NCI-H774 (cell line): ENCODE data around the gene OTOG.

Experiments
- DNase-seq: peaks from one replicate; lab custom pipeline; 2025; lab: John Stamatoyannopoulos, UW

Gene OTOG

DNA sequence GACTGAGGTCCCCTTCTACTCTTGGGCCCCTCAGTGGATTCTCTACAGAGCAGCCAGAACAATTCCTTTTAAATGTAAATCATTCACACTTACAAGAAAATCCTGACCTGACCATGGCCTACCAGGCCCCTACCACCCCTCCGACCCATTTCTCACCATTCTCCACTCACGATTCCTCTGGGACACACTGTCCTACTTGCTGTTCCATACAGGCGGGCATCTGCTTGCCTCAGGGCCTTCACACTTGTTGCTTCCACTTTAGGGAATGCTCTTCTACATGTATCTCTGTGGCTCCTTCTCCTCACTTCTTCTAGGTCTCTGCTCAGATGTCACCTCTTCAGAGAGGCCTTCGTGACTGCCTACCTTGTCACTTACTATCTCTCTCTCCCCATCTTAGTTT, 6.3 kb upstream of the OTOG start:
- DNase-seq, result no peak

DNA sequence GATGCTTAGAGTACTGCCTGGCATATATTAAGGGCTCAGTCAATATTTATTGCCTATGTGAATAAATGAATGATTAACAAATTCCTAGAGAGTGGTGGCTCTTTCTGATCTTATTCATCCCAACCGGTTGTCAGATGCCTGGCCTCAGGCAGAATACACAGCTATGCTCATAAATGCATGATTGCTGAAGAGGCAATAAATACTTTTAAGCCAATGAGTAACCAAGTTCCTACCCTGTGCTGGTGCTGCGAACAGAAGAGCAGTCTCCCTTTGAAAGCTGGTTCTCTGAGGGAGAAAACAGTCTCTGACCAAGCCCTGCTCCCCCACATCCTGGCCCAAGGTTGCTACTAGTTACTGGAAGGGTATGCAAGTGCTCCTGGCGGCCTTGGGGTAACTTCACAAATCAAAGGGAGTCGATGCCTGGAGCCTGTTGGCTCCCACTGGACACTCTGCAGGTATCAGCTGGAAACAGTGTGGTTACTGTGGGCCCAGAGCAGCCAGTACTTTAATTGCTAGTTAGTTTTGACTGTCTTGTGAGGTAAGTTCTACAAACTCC, 5.7 kb upstream of the OTOG start:
- DNase-seq, result no peak

DNA sequence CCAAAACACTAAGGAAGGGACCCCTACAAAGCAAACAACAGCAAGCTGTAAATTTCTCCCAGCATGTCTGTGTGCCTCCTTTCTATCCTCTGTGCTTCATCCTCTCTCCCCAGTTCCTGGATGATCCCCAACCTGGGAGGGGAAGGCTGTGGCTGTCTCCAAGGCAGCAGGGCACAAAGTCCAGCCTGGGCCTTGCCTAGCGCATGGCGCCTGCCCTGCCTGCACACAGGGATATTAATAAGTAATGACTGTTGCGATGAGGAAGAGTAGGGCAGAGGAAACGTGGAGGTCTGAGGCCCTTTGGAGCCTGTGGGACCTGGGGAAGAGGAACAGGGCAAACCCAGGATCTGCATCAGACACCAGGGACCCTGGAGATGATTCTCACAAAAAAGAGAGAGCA, 4.8 kb upstream of the OTOG start:
- DNase-seq, result no peak

DNA sequence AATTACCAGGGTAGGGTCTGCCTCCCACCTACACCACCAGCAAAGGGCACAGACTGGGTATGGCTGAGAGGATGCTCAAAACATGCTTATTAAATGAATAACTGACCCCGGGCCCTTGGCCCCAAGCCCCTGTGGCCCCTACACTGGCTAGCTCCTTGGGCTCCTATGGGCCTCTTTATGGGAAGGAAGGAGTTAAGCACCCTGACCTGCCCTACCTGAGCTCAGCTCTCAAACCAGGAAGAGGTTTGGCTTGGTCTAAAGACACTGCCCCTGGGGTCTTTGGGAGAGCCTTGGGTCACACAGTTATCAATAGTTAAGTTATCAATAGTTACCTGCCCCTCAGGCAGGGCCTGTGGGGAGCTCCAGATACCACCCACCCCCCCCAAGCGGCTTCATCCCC, 4.0 kb upstream of the OTOG start:
- no peak for DNase-seq

DNA sequence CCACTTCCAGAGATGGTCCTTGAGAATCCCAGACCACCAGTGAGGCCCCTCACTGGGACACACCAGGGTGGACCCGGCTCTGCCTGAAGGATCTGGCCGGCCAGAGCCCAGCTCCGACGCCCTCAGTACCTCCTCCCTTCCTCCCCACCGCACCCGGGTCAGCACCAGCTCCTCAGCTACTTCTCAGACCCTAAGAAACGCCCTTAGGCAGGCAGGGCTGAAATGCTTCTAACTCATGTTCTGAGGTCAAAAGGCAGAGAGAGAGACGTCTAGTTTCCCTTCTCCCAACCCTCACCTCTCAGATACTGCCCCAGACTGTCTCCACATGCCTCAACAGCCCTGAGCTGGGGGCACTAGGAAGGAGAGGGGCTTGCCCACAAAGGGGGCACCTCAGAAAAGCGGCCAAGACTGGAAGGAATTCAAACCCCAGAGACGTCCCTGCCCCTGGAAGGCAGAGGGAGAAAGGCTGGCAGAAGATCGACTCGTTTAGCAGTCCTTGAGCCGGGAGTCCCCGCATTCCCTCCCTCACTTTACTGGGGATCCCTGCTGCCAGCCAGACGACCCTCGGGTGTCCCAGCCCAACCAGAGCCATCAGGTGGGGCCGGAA, 3.4 kb upstream of the OTOG start:
- DNase-seq, result no peak

DNA sequence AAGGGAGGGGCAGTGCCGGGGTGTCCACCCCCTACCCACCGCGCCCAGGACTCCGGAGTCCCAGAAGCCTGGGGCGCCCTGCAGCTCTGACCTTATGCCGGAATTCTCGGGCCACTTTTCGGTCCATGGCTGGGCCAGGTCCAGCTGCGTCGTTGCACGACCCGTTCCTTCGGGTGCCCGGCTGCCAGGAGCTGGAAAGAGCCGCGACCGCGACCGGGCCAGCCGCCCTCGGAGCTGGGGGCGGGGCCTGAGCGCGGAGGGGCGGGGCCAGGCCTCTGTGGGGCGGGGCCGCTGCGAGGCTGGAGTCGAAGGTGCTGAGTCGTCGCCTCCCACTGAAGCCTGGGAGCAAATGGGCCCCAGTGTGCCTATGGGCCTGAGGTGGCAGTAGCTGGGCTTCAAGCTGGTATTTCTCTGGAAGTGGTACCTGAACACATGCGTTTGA, 2.9 kb upstream of the OTOG start, which contains the start of gene USH1C:
Gene USH1C, minus strand, starts transcription at position 236 of the 442 bp plus-strand sequence. Its CDS starts 109 bp downstream, at position 127.
- DNase-seq, result peak; percentile 9

DNA sequence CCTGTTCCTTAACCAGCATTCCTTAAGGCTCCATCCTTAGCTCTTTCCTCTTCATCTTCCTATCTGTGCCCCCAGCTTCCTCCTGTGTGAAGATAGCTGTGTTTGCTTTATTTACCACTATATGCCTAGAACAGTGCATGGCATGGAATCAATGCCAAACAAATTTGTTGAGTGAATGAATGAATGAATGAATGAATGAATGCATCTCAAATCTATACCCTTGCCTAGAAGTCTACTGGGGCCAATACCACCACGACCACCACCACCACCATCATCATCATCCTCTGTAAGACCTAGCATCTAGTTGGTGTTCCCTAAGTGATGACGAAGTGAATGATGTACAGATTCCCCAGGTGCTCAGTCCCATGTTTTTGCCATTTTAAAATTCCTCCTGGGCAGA, 819 bp upstream of the OTOG start:
- no peak for DNase-seq

DNA sequence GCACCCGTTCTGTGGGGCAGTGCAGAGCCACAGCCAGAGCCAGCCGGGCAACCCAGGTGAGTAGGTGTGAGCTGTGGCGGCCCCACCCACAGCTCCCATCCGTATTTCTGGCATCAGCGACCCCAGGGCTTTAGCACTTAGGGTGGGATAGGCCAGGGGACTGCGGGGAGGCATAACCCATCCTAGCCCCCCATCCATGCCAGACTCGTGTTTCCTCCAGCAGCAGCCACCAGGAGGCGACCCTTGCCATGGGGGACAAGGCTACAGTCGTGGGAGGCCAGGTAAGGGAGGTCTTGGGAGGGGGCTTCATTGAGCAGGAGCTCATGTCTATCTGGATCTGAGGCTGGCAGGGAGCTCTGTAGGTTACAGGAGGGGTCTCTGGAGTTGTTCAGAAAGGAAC, 873 bp downstream of the OTOG start:
- DNase-seq, result no peak

DNA sequence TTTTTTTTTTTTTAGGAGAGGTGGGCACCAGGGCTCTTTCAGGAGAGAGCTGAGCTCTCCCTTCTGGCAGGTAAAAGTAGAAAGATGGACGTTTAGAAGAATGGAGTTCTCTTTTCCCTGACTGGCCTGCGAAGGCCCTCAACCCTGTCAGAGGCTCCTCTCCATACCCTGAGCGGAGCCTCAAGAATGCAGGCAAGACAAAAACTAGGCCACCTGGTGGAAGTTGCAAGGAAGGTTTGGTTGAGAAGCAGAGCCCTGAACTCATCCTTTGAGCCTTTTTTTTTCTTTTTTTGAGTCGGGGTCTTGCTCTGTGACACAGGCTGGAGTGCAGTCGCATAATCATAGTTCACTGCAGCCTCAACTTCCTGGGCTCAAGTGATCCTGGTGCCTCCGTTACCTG, 1.4 kb downstream of the OTOG start:
- DNase-seq, result no peak

DNA sequence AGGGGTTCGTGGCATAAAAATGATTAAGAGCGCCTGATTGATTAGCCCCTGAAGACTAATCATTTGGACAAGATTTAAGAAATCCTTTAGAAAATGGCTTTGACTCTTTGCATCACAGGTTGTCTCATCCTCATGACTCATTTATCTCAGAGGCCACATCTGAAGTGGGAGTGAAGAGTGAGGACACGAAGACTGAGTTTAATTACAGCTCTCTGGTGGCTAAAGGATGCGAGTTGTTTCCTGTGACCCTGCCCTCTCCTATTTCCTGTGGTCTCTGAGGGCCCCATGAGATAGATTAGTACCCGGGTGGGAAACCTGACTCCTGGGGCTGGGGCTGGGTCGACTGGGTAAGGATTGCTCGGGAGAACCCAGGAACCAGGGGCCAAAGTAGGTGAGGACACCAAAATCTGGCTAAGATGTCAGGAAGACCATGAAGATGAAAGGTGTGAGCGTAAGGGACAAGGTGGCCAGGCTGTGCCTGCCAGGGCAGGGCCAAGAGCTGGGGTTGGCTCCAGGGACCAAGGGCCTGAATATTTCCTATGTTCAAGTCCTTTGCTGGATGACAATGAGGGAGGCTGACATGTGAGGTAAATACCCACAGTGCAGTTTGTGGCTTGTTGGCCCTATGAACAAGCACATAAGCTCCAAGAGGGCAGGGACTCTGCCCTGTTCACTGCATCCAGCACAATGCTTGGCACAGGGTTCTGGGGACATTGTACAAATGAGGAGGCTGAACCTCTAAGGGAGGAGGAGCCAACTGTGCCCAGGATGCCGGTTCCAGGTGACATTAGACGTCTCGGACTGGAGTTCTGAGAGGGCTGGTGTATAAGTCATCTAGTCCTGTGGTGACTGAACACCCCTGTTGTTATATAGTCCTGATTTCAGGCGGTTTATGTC, 3.6 kb downstream of the OTOG start:
- no peak for DNase-seq

DNA sequence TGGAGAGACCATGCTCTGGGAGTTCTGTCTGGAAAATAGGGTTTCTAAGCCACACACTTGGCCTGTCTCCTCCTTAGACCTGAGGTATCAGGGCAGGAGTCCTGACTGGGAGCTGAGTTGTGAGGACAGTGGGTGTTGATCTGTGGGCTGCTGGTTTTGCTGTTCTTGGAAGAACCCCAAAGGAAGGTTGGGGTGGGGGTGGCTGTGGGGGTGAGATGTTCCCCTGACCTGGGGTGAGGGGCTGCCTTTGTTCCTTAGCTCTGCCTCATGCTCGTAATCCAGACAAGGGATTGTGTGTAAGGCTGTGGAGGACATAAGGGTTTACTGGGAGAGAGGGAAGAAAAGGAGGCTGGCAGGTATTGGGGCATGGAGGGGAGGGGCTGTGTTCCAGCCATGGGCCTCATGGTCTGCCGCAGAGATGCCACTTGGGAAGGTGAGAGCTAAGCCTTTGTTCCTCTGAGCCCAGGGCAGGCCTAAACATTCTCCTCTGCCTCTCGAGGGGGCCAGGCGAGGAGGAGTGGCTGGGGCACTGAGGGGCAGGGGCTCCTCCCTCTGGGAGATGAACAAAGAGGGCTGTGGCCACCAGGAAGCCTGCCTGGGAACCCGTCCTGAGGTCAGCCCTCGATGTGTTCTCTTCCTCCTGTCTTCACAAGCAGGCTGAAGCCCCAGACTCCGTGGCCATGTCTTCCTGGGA, 4.4 kb downstream of the OTOG start:
- DNase-seq, result no peak

DNA sequence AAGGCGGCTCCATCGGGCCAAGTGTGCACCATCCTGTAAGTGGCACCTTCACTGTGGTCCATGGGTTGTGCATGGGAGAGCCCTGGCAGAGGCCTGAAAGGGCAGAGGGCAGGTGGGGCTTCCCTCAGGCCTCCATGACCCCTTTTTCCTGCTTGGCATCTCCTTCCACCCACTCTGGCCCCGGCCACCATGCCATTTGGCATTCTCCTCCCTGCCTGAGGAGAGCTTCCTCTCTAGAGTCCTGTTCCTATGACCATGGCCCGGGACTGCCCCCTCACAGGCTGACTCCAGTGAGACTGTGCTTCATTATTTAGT, 4.9 kb downstream of the OTOG start:
- no peak for DNase-seq

DNA sequence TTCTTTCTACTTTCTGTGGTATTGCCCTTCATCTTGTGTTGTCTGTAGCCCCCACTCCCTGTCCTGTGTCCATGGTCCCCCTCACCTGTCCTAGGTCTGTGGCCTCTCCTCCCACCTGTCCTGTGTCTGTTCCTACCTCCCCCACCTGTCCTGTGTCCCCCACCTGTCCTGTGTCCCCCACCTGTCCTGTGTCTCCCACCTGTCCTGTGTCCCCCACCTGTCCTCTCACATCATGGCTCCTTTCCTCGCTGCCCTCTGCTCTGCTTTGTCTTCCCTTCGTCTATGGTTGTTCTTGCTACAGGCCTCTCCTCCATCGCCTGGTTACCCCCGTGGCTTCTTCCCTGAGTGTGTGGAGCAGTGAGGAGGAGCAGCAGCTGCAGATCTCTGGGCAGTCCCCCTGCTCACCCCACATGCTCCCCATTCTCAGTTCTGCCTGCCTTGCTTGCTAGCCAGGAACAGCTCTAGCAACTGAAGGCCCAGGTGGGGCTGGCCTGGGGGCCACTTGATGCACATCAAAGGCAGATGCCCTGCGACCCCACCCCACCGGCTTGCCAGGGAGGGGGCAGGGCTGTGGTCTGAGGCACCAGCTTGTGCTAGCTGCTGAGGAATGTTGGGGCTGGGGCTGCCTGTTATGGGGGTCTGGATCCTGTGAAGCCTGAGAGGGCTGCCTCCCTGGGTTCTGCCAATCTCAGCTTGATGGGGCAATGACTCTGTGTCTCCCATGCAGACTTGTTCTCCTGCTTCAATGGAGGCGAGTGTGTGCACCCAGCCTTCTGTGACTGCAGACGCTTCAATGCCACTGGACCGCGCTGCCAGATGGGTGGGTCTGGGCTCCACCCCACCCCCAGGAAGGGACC, 5.6 kb downstream of the OTOG start:
- DNase-seq, result no peak

DNA sequence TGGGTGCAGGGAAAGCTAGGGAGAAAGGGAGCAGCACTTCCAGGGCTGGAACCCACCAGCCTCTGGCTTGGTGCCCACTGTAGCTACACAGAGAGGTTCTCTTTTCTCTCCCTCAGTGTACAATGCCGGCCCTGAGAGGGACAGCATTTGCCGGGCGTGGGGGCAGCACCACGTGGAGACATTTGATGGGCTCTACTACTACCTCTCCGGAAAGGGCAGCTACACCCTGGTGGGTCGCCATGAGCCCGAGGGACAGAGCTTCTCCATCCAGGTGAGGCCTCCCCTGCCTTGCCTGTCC, 6.1 kb downstream of the OTOG start:
- DNase-seq, result no peak

DNA sequence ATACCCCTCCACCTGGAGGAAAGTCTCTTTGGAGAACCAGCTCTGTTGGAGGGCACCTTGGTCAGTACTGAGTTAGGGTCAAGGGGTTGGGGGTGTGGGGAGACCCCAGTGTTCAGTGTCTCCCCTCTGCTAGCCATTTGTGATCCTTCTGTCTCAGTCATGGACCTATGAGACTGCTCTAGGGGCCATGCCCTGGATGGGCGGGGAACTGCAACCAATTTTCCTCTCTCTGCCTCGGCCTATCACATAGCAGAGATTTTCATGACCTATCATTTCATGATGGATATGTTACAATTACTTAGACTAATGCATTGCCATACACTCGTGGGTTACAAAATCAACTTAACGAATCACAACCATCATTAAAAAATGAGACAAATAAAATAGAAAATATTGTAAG, 7.4 kb downstream of the OTOG start:
- no peak for DNase-seq

DNA sequence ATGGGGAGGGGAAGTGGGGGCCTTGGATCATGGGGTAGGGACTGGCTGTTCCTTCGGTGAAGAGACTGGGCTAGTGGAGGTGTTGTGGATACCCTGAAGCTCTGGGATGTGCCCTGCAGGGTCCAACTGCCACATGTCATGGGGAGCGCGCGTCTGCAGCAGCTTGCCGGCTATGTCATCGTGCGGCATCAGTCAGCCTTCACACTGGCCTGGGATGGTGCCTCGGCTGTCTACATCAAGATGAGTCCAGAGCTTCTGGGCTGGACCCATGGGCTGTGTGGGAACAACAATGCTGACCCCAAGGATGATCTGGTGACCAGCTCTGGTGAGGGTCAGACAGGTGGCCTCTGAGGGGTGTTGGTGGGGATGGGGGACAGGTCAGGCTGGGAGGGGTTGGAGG, 9.9 kb downstream of the OTOG start:
- DNase-seq, result no peak

DNA sequence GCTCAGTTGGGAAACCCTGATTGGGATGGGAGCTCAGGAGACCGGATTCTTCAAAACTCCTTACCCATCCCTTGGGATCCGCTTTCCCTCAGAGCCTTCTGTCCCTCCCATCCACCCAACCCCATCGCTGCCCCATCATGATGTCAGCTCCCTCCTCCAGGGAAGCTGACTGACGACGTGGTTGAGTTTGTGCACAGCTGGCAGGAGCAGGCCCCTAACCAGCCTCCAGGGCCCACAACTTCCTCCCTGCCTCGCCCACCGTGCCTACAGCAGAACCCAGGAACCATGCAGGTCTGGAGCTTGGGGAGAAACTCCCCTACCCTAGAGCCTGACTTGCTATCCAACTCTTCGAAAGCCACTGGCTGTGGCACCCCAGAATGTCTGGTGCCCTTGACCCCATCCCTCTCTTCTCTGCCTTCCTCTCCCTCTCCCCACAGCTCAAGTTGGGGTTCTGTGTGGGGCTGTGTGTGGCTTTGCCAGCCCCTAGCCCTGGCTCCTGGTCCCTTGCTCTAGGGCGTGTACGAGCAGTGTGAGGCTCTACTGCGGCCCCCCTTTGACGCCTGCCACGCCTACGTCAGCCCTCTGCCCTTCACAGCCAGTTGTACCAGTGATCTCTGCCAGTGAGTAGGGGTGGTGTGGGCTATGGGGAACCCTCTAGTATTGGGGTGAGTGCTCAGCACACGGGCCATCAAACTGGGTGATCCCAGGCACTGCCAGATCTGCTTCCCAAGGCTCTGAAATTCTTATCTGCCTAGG, 11.1 kb downstream of the OTOG start:
- no peak for DNase-seq

DNA sequence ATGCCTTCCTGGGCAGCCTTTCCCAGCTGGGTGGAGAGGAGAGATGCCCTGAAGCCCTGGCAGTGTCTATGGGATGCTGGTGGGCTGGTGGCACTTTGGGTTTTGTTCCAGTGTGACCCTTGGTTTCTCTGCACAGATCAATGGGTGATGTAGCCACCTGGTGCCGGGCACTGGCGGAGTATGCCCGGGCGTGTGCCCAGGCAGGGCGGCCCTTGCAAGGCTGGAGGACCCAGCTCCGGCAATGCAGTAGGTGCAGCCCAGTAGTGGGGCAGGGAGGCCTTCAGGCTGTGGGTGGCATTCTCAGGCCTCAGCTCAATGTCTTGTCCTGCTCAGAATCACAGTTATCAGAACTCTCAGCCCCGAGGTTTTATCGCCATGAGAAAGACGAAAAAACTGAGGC, 11.9 kb downstream of the OTOG start:
- no peak for DNase-seq

DNA sequence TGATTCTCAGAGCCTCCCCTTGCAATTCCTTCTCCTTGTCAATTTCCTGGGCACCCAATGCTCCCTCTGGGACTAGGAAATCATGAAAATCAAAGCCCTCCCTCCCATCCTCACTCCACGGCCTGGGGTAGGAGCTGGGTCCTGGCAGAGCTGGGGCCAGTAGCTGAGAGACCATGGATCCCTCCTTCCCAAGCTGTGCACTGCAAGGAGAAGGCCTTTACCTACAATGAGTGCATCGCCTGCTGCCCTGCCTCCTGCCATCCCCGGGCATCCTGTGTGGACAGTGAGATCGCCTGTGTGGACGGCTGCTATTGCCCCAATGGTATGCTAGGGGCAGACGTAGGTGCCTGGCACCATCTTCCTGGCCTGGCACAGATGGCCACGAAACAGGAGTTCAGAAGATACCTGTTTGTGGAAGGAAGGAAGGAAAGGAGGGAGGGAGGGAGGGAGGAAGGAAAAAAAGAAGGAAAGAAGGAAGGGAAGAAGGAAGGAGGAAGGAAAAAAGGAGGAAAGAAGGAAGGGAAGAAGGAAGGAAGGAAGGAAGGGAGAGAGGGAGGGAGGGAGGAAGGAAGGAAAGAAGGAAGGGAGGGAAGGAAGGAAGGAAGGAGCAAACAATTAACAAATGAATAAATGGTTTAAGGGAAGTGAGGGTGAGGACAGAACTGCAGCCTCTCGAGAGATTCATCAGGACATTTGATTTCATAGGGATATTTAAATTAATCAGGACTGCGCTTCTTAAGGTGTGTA, 12.5 kb downstream of the OTOG start:
- no peak for DNase-seq

DNA sequence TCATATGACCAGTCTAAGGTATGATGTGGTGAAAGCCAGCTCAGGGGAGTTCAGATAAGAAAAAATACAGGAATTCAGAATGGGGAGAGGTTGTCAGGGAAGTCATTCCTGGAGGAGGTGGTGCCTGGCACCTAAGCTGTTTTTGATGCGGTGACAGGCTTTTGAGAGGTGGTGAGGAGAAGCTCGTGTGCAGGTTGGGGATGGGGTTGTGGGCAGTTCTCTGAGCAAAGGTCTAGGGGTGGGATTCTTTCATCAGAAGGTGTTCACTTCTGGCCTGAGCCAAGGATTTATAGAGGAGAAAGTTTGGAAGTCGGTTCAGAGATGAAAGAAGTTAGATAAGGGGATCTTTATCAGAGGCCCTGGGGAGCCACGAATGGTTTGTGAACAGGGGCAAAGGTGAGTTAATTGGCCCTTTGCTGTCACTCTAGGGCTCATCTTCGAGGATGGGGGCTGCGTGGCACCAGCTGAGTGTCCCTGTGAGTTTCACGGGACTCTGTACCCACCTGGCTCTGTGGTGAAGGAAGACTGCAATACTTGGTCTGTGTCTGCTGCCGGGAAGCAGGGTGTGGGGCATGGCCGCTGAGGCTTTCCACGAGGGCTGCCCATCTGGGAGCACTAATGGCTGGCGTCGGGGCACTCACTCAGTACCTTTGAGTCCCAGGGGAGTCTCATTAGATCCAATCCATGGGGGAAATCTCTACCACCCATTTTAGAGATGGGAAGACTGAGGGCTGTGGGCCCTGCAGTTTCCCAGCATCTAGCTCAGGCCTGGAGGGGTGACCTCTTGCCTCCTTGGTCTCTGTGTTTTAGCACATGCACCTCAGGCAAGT, 13.4 kb downstream of the OTOG start:
- no peak for DNase-seq
